Tongue (tissue), 2 donors: ENCODE data around the gene DCLK2. TPM values are rescaled to one million over a fixed set of nuclear protein-coding genes. Genes with fewer than 3 reads are reported as not detected.
A peak's percentile ranks its signal among the peaks of the same experiment; 100 is the strongest.

Source experiments
- DNase-seq: peaks from one replicate; pipeline ENCODE4 v3.0.0-alpha.2; 2015
- total RNA-seq: library from RNA; depleted of rRNA; stranded (reverse); fragments of >200 nt; gene quantifications from one replicate; pipeline ENCODE4 v1.2.3, GENCODE V29; 2014

The DCLK2 gene
- total RNA-seq, 1 donor from 2014 or later: 17.7 TPM

DNA sequence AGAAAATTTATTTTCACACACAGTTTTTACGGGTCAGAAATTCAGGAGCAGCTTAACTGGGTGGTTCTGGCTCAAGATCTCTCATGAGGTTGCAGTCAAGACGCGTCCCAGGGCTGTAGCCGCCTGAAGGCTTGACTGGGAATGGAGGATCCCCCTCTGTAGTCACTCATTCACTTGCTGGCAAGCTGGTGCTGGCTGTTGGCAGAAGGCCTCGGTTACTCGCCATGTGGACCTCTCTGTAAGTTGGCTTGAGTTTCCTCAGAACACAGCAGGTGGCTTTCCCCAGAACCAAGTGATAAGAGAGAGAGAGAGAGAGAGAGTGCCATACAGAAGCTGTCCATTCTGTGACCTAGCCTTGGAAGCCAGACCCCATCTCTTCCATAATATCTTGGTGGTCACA lies 132.8 kb downstream of the DCLK2 start:
- no peak for DNase-seq

DNA sequence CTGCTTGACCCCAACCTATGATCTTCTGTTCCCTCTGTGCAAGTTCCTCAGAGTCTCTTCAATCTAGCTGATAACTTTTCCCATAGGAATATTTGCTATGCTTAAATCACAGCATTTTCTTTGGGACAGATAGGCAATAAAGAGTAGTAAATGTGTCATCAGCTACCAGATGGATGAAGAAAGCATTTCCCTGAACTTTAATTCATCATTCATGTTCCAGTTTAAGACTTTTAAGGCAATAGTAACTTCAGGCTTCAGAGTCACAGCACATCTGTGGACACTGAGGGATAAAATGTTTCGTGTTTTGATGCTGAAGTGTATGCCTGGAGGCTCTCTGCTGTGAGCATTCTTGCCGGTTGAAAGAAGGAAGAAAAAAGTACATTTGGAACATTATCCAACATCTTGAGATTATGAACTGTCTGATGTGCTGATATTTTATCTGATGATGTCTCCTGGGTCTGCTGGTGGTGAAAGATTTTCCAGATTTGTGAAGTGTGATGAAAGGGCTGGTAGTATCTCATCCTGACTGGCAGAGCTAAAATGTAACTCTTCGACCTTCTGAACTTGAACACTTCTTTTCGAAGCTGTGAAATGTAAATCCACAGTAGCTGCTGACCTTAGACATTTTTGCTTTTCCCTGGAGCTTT lies 133.7 kb downstream of the DCLK2 start:
- no peak for DNase-seq

DNA sequence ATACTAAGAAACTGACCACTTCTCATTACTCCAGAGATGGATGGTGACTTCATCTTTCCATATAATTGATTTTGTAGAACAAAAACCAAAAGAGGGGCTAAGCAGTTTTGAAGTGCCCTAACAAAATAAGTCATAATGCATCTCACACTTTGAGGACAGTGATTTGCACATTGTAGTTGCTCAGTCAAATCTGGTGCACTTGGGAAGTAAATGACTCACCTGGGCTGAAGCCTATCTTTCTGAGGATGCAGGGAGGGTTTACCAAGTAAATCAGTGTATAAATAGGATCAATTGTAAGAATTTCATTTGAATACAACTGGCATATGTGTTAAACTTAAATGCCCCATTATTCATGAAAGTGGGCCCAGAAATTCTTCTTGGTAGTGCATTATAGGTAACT lies 134.2 kb downstream of the DCLK2 start:
- no peak for DNase-seq

DNA sequence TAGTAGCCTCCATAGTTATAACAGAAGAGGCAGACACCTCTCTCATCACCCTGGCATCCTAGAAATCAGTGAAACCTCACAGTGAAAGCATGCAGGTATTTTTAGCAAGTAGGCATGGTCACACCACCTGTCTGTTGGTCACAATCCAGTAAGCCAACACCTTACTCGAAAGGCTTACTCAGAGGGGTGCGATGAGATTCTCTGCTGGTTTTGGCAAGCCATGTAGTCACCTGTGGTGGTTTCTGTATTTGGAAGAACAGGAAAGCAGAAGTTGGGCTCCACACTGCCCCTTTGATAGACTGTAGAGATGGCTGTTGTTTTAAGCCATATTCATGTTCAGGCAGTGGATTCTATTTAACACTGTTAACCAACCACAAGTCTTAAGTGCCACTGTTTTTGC lies 134.7 kb downstream of the DCLK2 start:
- no peak for DNase-seq

DNA sequence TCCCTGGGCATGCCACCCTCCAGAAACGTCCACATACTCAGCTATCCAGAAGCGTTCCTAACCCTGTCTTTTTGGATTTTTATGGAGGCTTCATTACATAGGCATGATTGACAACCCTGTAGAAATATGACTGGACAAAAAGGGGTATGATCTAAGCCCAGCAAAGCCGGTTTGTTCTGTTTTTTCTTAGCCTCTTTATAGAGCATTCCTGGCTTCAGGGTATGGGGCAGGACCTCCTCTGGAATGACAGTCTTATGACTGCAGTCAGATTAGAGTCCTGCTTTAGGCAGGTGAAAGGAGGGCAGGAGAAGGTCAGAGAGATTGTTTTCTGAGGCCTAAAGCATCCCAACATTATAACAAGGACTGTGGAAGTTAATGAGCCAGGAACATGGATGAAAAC lies 137.4 kb downstream of the DCLK2 start:
- no peak for DNase-seq

- DNase-seq: no peak
Measured at GRCh38 chr4:150216726-150217125, 138.5 kb downstream of the DCLK2 start.

- DNase-seq: peak; percentile 76
Measured at GRCh38 chr4:150217192-150217591, 138.9 kb downstream of the DCLK2 start.

DNA sequence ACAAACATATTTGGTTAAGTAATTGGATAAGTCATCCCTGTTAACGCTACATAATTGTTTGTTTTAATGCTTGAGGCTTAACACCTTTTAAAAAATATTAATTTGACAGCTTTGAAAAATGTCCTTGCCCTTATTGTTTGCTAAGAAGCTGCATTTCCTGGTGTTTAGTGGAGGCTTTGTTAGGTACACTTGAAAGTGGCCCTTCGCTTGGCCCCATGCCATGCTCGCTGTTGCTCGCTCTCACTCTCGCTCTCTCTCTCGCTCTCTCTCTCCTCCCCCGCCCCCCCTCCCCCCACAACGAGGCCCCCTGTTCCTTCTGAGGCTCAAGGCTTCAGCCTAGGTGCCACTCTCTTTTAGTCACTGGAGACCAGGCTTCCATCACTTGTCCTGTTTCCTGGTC lies 139.6 kb downstream of the DCLK2 start:
- DNase-seq: no peak

DNA sequence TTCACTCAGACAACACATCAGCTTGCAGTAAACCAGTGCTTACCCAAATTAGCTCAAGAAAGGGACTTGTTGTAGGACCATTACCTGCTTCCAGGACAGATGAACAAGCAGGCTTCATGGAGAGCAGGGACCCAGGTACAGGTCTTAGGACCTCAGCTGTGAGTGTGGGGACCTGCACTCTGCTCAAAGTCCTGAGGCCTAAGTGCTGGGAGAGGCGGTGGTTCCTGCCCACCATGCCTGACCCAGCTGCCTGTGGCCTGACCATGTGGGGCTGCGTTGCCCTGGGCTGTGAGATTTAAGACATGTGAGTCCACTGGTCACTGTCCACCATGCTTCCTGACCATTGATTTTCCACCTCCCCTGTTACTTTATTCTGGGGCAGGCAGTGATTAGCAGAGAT lies 140.2 kb downstream of the DCLK2 start:
- no peak for DNase-seq

DNA sequence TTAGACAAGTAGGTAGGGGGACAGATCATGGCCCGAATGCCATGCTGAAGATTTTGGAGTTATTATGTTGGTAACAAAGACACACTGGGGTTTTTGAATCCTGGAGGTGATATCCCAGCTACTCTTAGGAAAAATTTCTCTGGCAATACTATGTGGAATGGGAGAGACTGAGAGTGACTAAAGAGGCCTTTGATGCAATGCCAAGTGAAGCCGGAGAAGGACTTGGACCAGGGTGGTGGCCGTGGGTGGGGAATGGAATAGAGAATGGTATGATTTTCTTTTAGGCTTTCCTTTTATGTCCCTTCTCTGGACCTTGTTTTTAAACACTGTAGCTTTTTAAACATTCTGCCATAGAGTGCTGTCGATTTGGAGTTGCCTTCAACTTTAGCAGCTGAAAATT lies 141.6 kb downstream of the DCLK2 start:
- DNase-seq: no peak

DNA sequence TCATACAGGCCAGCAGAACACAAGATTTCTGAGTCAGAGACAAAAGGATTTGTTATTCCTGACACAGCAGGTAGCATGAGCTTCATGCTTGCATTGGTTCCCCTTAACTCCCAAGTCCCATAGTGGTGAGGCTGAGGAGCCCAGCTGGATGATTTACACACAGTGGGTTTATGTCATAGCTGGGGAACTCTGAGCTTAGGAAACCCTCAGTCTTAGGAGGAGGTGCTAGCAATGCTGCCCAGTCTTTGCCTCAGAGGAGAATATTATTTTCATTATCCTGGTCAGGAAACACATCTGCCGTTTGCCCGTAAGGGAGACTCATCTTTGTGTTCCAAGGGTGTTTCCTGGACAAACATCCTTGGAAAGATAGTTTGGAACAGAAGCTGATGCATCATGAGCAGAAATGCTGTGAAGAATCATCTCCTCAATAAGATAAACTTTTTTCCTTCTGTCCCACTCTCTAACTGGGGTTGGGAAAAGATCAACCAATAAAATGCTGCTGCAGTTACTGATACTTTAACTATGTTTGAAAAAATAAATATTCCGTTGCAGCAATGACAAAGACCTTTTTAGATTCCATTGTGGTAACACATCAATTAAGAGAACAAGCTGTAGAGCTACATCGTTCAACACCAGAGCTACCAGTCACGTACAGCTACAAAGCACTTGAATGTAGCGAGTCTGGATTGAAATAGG lies 146.8 kb downstream of the DCLK2 start:
- DNase-seq: no peak

DNA sequence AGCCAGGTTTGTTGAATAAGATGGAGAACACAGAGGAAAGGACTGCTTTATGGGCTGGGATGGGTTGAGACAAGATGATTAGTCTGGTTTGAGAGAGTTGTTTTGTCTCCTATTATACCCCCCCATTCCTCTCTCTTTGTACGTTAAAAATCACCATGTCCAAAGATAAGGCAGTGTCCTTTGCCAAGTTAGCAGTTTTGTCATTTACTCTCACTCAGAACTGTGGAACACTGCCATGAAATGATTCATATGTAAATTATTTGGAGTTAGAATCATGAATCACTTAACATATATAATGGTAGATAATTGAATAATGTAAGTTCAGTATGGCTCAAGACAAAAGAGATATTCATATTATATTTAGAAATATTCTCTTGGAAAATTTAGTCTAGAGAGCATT lies 151.3 kb downstream of the DCLK2 start:
- DNase-seq: peak; percentile 40

DNA sequence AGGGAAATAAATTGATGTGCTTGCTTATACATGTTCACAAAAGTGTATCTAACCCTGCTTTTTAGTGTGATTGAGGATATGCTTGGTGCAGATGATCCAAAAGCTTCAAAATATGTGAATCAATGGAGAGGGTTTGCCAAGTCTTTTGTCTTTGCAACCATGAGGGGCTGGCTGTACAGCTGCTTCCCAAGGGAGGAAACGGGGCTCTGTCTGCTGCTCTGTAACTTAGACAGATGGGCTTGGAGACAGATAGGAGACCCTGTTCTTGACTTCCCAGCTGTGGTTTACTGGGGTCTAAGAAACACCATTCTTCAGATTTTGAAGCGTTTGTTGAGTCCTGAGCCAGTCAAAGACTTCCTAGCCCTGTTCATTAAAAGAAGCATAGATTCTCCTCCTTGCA lies 152.3 kb downstream of the DCLK2 start:
- peak; percentile 35 for DNase-seq

DNA sequence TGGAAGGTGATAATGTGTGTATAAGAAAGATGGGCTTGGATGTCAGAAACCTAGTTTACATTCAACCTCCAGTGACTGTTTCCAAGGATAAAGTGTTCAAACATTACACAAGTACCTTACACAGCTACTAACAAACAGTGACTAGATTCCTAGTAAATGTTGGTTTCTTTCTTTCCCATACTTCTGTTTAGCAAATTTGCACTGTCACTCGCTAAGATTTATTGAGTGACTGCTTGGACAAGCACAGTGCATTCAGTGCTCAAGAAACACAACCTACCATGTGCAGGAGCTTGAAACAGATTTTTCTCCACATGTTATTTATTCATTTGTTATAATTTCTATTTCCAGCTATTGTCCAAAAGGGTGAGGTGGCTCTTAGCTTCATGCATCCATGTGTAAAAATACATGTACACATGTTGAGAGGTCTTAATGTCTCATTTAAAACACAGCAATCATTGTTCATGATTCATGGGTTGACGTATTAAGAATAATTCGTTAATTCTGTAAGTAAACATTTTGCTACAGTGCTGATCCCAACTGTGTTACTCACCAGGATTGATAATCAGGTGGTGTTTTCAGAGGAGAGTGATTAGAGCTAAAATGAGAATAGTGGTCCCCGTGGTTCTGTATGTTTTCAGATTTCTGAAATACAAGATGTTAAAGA lies 153.0 kb downstream of the DCLK2 start:
- DNase-seq: no peak

DNA sequence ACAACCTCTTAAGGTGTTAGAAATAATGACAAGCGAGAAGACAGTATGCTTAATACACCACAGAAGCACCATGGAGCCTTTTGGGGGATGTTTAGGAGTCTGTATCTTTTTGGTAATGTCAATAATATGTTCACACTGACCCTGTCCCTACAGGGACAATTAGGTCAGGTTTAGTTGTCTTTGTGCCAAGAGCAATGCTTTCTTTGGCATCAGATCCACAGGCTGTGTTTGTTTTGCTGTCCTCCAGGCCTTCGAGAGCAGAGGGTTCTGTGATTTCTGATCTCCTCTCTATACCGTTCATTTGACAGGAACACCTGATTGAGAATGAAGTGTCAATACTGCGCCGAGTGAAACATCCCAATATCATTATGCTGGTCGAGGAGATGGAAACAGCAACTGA lies 153.8 kb downstream of the DCLK2 start:
- no peak for DNase-seq

GRCh38 chr4:150234246-150234645 lies 156.0 kb downstream of the DCLK2 start:
- DNase-seq: no peak

DNA sequence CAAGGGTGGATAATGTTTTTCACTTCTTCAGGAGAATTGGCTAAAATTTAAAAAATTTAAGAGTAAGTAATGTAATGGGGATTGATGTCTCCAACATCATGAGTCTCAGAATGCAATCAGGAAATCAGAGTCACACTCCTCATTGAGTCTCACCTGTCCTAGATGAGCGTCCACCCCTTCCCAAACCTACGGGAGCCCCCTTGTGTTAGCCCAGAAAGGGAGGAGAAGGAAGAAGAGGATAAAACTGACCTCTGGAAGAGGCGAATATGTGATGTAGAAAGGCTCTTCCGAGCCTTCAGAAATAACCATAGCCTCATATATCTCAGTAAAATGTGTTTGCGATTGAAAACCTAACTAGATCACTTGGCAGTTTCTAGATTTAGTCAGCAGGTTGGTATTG lies 157.1 kb downstream of the DCLK2 start:
- no peak for DNase-seq

- no peak for DNase-seq
Measured at GRCh38 chr4:150235808-150236271, 157.6 kb downstream of the DCLK2 start.

- no peak for DNase-seq
Measured at GRCh38 chr4:150236626-150237025, 158.4 kb downstream of the DCLK2 start.

DNA sequence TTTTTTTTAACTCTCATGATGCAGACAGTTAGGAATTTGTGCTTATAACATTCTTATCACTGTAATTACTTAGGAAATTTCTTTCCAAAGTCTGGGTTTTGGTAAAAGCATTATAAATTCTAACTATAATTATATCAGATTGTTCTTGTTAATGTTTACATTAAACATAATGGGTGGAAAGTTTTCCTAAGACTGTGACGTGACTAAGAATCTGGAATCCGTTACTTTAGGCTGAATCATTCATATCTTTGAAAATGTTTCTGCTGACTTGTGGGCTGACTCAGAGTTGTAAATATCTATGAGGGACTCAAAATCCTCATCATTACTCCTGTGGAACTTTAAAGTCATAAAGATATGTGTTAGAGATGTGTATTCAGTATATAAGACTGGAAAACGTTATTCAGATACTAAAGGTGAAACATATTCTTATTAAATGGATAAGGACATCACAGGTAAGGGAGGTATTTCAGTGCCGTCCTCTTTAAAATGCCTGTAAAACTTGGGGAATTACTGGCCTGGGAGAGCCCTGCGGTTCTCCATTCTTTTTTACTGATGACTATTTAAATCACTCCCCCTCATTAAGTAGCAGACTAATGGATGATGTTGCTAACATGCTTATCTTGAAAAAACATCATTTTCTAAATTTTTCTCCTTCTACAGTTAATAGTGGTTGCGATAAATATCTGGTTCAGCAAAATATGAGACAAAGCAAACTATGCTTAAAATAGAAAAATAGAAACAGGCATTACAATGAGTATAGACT lies 159.0 kb downstream of the DCLK2 start:
- DNase-seq: no peak

DNA sequence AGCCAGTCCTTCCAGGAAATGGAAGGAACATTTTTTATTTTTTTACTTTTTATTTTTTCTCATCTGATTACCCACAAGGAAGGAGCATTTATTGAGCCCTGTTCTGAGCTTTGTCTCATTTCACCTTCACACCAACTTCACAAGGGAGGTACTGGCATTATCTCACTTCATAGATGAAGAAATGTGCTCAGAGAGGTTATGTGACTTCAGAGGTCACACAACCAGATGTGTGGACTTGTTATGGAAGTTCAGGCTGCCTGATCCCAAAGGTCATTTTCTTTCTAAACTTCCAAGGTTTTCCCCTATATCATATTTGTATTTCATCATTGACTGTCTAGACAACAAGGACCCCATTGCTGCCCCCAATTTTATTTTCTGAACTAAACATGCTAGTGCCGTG lies 160.3 kb downstream of the DCLK2 start:
- no peak for DNase-seq

- no peak for DNase-seq
Measured at GRCh38 chr4:150240011-150240410, 161.8 kb downstream of the DCLK2 start.
